HCT116 (cell line): ENCODE measurements around the gene CHST11. TPM values are rescaled to one million over a fixed set of nuclear protein-coding genes. Genes with fewer than 3 reads are reported as not detected.

ENCODE experiments used
- ATAC-seq: fragments of 200-7000 bp; cut with Tn5 transposase; 2 replicates; pipeline ENCODE4 v1.9.1; 2020; ENCODE audit warnings: mild to moderate bottlenecking, moderate library complexity
- BruUV-seq: library from RNA; stranded (reverse); fragments of 400-500 nt; replicated peaks from 2 replicates; lab custom pipeline; 2021; lab: Mats Ljungman, UMichigan
- CTCF ChIA-PET: fragments of 300-600 bp; sonication (Branson Sonifier 250); formaldehyde crosslinking; loops from one replicate; lab custom pipeline; 2021; ENCODE audit warnings: antibody characterized with exemption; lab: Charles Lee
- POLR2A ChIA-PET: fragments of 300-600, 350-600 bp; sonication (Branson Sonifier 250); formaldehyde crosslinking; loops from one replicate; lab custom pipeline; 2021; ENCODE audit warnings: antibody characterized with exemption; lab: Charles Lee
- RAD21 ChIA-PET, 2 experiments: fragments of 300-600 bp; sonication (Branson Sonifier 250); formaldehyde crosslinking; loops; one replicate each; lab custom pipeline; 2023; ENCODE audit warnings: low total read pairs in 2 of 2; ENCODE audit not compliant: uncharacterized antibody in 2 of 2, unreplicated experiment in 2 of 2, low non-redundant PET in 1 of 2; lab: Charles Lee
- DNase-seq: peaks from one replicate; pipeline ENCODE4 v3.0.0-alpha.2; 2010; ENCODE audit warnings: low read depth, low spot score
- H2AFZ ChIP-seq: fragments of 200-600 bp; shearing (Covaris generic), sonication (generic); 2 replicates; pipeline ENCODE4 v1.6.1; 2017; ENCODE audit warnings: low read depth, mixed run types, mixed read lengths, antibody characterized with exemption, low read length; ENCODE audit not compliant: poor library complexity, severe bottlenecking
- H3K27ac ChIP-seq: 2 replicates; pipeline ENCODE4 v1.5.1; 2012; ENCODE audit warnings: low read depth, low read length
- H3K27me3 ChIP-seq: fragments of 200-600 bp; sonication (generic); 2 replicates; pipeline ENCODE4 v1.6.1; 2016; ENCODE audit warnings: mixed run types, low read length, mixed read lengths; ENCODE audit not compliant: insufficient read depth
- H3K36me3 ChIP-seq, 2 experiments: fragments of 200-500 bp in 1 of 2; fragments of 200-600 bp in 1 of 2; sonication (Bioruptor generic) in 1 of 2; sonication (generic) in 1 of 2; 2 replicates each; pipeline versions ENCODE4 v1.5.1 to v1.6.1; 2014 to 2016; ENCODE audit warnings: low read length in 2 of 2, inconsistent platforms in 1 of 2, mixed read lengths in 1 of 2, mixed run types in 1 of 2; ENCODE audit not compliant: insufficient read depth in 2 of 2, control insufficient read depth in 1 of 2
- H3K4me1 ChIP-seq, 2 experiments: fragments of 200-600 bp in 1 of 2; sonication (generic) in 1 of 2; 2 replicates each; pipeline versions ENCODE4 v1.5.1 to v1.6.1; 2012 to 2017; ENCODE audit warnings: low read length in 2 of 2, inconsistent platforms in 1 of 2, mild to moderate bottlenecking in 1 of 2, mixed read lengths in 1 of 2, mixed run types in 1 of 2, moderate library complexity in 1 of 2; ENCODE audit not compliant: insufficient read depth in 2 of 2, control insufficient read depth in 1 of 2
- H3K4me2 ChIP-seq: fragments of 200-600 bp; sonication (generic); 2 replicates; pipeline ENCODE4 v1.6.1; 2017; ENCODE audit warnings: mixed run types, low read length, mixed read lengths
- H3K4me3 ChIP-seq, 2 experiments: fragments of 200-600 bp in 1 of 2; sonication (generic) in 1 of 2; replicated peaks in 1 of 2; 2 replicates each; pipeline ENCODE4 v1.5.1; 2011 to 2016; ENCODE audit warnings: low read length in 2 of 2, control low read depth in 1 of 2, low read depth in 1 of 2, mild to moderate bottlenecking in 1 of 2, mixed read lengths in 1 of 2, mixed run types in 1 of 2
- H3K79me2 ChIP-seq: fragments of 200-600 bp; sonication (generic); 2 replicates; pipeline ENCODE4 v1.6.1; 2017; ENCODE audit warnings: mild to moderate bottlenecking, mixed run types, low read length, moderate library complexity, mixed read lengths; ENCODE audit not compliant: insufficient read depth
- H3K9ac ChIP-seq: fragments of 200-600 bp; sonication (generic); 2 replicates; pipeline ENCODE4 v1.6.1; 2016; ENCODE audit warnings: low read length, mixed read lengths
- H3K9me2 ChIP-seq: fragments of 200-600 bp; sonication (generic), shearing (Covaris generic); 2 replicates; pipeline ENCODE4 v1.6.1; 2017; ENCODE audit warnings: mixed run types, mild to moderate bottlenecking, moderate library complexity; ENCODE audit not compliant: insufficient read depth
- H3K9me3 ChIP-seq, 2 experiments: fragments of 200-500 bp in 1 of 2; fragments of 200-600 bp in 1 of 2; sonication (Bioruptor generic) in 1 of 2; sonication (generic) in 1 of 2; 2 replicates each; pipeline ENCODE4 v1.6.1; 2014 to 2017; ENCODE audit warnings: low read length in 2 of 2, mixed read lengths in 2 of 2, inconsistent platforms in 1 of 2, low read depth in 1 of 2, mild to moderate bottlenecking in 1 of 2, mixed run types in 1 of 2, moderate library complexity in 1 of 2; ENCODE audit not compliant: control insufficient read depth in 1 of 2, insufficient read depth in 1 of 2
- H4K20me1 ChIP-seq: fragments of 200-600 bp; sonication (generic), shearing (Covaris generic); 2 replicates; pipeline ENCODE4 v1.6.1; 2017; ENCODE audit warnings: mixed run types, mild to moderate bottlenecking, moderate library complexity; ENCODE audit not compliant: insufficient read depth
- EGR1 ChIP-seq: IDR thresholded peaks from 2 replicates; pipeline ENCODE4 v1.6.1; 2012; ENCODE audit warnings: low read depth
- ELF1 ChIP-seq: IDR thresholded peaks from 2 replicates; pipeline ENCODE4 v1.6.1; 2012; ENCODE audit warnings: low read depth, borderline replicate concordance
- EZH2 ChIP-seq: fragments of 200-600 bp; sonication (generic); IDR thresholded peaks from 2 replicates; pipeline ENCODE4 v1.6.1; 2017; ENCODE audit warnings: antibody characterized with exemption, mixed run types
- FOSL1 ChIP-seq: IDR thresholded peaks from 2 replicates; pipeline ENCODE4 v1.6.1; 2012; ENCODE audit warnings: low read depth
- JUND ChIP-seq: IDR thresholded peaks from 2 replicates; pipeline ENCODE4 v1.6.1; 2012
- POLR2A ChIP-seq: IDR thresholded peaks from 2 replicates; pipeline ENCODE4 v1.7.0; 2011; ENCODE audit warnings: borderline replicate concordance; ENCODE audit not compliant: insufficient read depth, insufficient read length; ENCODE audit errors: extremely low read depth
- POLR2AphosphoS5 ChIP-seq: IDR thresholded peaks from 2 replicates; pipeline ENCODE4 v1.6.1; 2011; ENCODE audit warnings: mild to moderate bottlenecking, low read depth, low read length, moderate library complexity
- RAD21 ChIP-seq: IDR thresholded peaks from 2 replicates; pipeline ENCODE4 v1.6.1; 2012; ENCODE audit warnings: low read depth, mild to moderate bottlenecking
- SIN3A ChIP-seq: IDR thresholded peaks from 2 replicates; pipeline ENCODE4 v1.6.1; 2012; ENCODE audit warnings: low read depth
- SRF ChIP-seq: IDR thresholded peaks from 2 replicates; pipeline ENCODE4 v1.6.1; 2012; ENCODE audit warnings: low read depth
- TCF7L2 ChIP-seq: IDR thresholded peaks from 2 replicates; pipeline ENCODE4 v1.7.0; 2011; ENCODE audit warnings: borderline replicate concordance, inconsistent platforms; ENCODE audit not compliant: insufficient read depth, insufficient read length; ENCODE audit errors: extremely low read depth
- ZFX ChIP-seq: fragments of 450-650 bp; IDR thresholded peaks from 2 replicates; pipeline ENCODE4 v1.6.1; 2017
- ZNF274 ChIP-seq: fragments of 200-500 bp; sonication (Bioruptor generic); IDR thresholded peaks from 2 replicates; pipeline ENCODE4 v1.6.1; 2014; ENCODE audit warnings: mild to moderate bottlenecking, low read depth, low read length, inconsistent platforms
- intact Hi-C: fragments of 100-400 bp; cut with micrococcal nuclease; formaldehyde crosslinking; loops from 2 replicates; pipeline ENCODE4 v1.10.0; 2022
- total RNA-seq: library from RNA; stranded (reverse); gene quantifications from one replicate; pipeline ENCODE4 v1.2.1, GENCODE V29; 2021; ENCODE audit not compliant: unreplicated experiment
- TF ChIP-seq, protein P1 (sequence below): IDR thresholded peaks from 2 replicates; pipeline ENCODE4 v1.6.1; 2012; ENCODE audit warnings: low read depth
- TF ChIP-seq, protein P2 (sequence below): IDR thresholded peaks from 2 replicates; pipeline ENCODE4 v1.6.1; 2012

CHST11 gene
- total RNA-seq, 1 experiment from 2014 or later, result 10.1 TPM

DNA sequence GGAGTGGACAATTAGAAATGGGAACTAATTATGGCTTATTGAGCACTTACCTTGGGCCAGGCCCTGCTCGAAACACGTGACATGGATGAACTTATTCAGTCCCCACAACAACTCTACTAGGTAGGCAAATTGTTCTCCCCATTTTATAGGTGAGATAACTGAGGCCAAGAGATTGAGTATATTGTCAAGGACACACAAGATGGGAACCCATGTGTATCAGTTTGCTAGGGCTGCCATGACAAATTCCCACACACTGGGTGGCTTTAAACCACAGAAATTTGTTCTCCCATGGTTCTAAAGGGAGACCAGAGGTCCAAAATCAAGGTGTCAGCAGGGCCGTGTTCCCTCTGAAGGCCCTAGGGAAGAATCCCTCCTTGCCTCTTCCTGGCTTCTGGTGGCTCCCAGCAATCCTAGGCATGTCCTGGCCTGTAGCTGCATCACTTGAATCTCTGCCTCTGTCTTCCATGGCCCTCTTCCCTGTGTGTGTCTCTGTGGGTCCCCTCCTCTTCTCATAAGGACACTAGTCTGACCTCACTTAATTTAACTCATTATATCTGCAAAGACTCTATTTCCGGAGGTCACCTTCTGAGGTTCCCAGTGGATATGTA, 128.8 kb downstream of the CHST11 start:
- H4K20me1 ChIP-seq, result no peaks in the 10 kb centered on the region
- TF ChIP-seq SRF, result no peak
- no peak for TF ChIP-seq POLR2A
- no peak for TF ChIP-seq EZH2
- TF ChIP-seq, protein P1, sequence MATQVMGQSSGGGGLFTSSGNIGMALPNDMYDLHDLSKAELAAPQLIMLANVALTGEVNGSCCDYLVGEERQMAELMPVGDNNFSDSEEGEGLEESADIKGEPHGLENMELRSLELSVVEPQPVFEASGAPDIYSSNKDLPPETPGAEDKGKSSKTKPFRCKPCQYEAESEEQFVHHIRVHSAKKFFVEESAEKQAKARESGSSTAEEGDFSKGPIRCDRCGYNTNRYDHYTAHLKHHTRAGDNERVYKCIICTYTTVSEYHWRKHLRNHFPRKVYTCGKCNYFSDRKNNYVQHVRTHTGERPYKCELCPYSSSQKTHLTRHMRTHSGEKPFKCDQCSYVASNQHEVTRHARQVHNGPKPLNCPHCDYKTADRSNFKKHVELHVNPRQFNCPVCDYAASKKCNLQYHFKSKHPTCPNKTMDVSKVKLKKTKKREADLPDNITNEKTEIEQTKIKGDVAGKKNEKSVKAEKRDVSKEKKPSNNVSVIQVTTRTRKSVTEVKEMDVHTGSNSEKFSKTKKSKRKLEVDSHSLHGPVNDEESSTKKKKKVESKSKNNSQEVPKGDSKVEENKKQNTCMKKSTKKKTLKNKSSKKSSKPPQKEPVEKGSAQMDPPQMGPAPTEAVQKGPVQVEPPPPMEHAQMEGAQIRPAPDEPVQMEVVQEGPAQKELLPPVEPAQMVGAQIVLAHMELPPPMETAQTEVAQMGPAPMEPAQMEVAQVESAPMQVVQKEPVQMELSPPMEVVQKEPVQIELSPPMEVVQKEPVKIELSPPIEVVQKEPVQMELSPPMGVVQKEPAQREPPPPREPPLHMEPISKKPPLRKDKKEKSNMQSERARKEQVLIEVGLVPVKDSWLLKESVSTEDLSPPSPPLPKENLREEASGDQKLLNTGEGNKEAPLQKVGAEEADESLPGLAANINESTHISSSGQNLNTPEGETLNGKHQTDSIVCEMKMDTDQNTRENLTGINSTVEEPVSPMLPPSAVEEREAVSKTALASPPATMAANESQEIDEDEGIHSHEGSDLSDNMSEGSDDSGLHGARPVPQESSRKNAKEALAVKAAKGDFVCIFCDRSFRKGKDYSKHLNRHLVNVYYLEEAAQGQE, result no peak
- no peak for TF ChIP-seq ZFX
- TF ChIP-seq RAD21, result no peak
- no peak for TF ChIP-seq POLR2AphosphoS5
- no peak for TF ChIP-seq FOSL1
- TF ChIP-seq ELF1, result no peak
- no peak for TF ChIP-seq ZNF274
- TF ChIP-seq JUND, result no peak
- TF ChIP-seq, protein P2, sequence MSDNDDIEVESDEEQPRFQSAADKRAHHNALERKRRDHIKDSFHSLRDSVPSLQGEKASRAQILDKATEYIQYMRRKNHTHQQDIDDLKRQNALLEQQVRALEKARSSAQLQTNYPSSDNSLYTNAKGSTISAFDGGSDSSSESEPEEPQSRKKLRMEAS, result no peak
- no peak for TF ChIP-seq SIN3A
- no peak for TF ChIP-seq TCF7L2
- no peak for TF ChIP-seq EGR1
- no peaks in the 10 kb centered on the region for H3K9me3 ChIP-seq
- BruUV-seq, result no TSS peak
- RAD21 ChIA-PET, result no interaction called here
- no peak overlapping the region for H3K9ac ChIP-seq
- no peaks in the 10 kb centered on the region for H3K79me2 ChIP-seq
- DNase-seq, result no peak
- no peak overlapping the region for H3K4me3 ChIP-seq
- H2AFZ ChIP-seq, result no peak overlapping the region
- H3K36me3 ChIP-seq, result no peaks in the 10 kb centered on the region
- no peaks in the 10 kb centered on the region for H3K9me2 ChIP-seq
- no peak overlapping the region for H3K4me2 ChIP-seq
- no peak for ATAC-seq
- CTCF ChIA-PET, result no interaction called here
- no peak overlapping the region for H3K27ac ChIP-seq
- intact Hi-C loops, result no loop called here
- H3K27me3 ChIP-seq, result no peaks in the 10 kb centered on the region
- POLR2A ChIA-PET, result no interaction called here
- H3K4me1 ChIP-seq, result peaks cover 12 to 54% of the 10 kb centered on the region in 2 experiments
